GM13976 (cell line): ENCODE results near the gene ARL13B.

Source experiments
- DNase-seq: peaks from one replicate; pipeline ENCODE4 v3.0.0; 2012; ENCODE audit warnings: low spot score
- in situ Hi-C: fragments of 300-500 bp; cut with MboI; formaldehyde crosslinking; loops from one replicate; pipeline ENCODE4 v1.12.0; 2022; ENCODE audit warnings: low sequenced_read_pairs, mixed read lengths, inconsistent platforms; ENCODE audit not compliant: unreplicated experiment
- TF ChIP-seq, protein P1 (sequence below): IDR thresholded peaks from 2 replicates; pipeline ENCODE4 v1.5.1; 2012; ENCODE audit warnings: borderline replicate concordance, mild to moderate bottlenecking; ENCODE audit not compliant: insufficient read depth; ENCODE audit errors: extremely low read depth, missing control alignments, control extremely low read depth

Gene ARL13B

GRCh38 chr3:93983408-93983807, 3.5 kb downstream of the ARL13B start:
- TF ChIP-seq, protein P1, sequence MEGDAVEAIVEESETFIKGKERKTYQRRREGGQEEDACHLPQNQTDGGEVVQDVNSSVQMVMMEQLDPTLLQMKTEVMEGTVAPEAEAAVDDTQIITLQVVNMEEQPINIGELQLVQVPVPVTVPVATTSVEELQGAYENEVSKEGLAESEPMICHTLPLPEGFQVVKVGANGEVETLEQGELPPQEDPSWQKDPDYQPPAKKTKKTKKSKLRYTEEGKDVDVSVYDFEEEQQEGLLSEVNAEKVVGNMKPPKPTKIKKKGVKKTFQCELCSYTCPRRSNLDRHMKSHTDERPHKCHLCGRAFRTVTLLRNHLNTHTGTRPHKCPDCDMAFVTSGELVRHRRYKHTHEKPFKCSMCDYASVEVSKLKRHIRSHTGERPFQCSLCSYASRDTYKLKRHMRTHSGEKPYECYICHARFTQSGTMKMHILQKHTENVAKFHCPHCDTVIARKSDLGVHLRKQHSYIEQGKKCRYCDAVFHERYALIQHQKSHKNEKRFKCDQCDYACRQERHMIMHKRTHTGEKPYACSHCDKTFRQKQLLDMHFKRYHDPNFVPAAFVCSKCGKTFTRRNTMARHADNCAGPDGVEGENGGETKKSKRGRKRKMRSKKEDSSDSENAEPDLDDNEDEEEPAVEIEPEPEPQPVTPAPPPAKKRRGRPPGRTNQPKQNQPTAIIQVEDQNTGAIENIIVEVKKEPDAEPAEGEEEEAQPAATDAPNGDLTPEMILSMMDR = no peak
- in situ Hi-C loops = no loop called here
- no peak for DNase-seq

DNA sequence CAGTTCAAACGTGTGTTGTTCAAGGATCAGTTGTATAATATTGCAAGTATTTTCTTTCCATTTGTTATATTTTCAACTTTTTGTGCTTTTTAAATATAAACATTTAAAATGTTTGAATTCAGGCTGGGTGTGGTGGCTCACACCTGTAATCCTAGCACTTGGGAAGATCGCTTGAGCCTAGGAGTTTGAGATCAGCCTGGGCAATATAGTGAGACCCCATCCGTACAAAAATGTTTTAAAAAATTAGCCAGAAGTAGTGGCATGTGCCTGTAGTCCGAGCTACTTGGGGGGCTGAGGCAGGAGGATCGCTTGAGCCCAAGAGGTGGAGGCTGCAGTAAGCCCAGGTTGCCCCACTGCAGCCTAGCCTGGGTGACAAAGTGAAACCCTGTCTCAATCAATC, 4.7 kb downstream of the ARL13B start:
- in situ Hi-C loops = no loop called here
- TF ChIP-seq, protein P1 = no peak
- DNase-seq = no peak

DNA sequence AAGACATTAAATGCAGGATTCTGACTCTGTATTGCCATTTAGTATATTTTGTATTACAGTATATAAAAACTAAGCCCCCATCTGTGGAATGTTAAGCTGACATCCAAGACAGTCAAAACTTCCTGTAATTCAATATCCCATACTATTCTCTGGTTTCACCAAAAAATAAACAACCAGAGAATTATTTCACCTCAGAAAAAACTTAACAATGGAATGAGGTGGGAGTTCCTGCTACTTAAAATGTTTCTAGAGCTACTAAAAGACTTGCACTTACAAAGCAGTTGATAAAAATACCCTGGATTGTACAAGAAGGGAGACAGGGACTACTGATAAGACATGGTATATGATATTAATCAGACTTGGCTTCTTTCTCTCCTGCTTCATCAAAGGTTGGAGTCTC, 8.3 kb downstream of the ARL13B start:
- TF ChIP-seq, protein P1 = no peak
- no peak for DNase-seq
- in situ Hi-C loops = no loop called here

GRCh38 chr3:93988764-93989163, 8.8 kb downstream of the ARL13B start:
- in situ Hi-C loops = no loop called here
- TF ChIP-seq, protein P1 = no peak
- no peak for DNase-seq

- no peak for DNase-seq
- TF ChIP-seq, protein P1 = no peak
- in situ Hi-C loops = no loop called here
Measured at GRCh38 chr3:93989241-93989640, 9.3 kb downstream of the ARL13B start.

- no peak for DNase-seq
- TF ChIP-seq, protein P1 = no peak
- in situ Hi-C loops = no loop called here
Measured at GRCh38 chr3:93991631-93992030, 11.7 kb downstream of the ARL13B start.

DNA sequence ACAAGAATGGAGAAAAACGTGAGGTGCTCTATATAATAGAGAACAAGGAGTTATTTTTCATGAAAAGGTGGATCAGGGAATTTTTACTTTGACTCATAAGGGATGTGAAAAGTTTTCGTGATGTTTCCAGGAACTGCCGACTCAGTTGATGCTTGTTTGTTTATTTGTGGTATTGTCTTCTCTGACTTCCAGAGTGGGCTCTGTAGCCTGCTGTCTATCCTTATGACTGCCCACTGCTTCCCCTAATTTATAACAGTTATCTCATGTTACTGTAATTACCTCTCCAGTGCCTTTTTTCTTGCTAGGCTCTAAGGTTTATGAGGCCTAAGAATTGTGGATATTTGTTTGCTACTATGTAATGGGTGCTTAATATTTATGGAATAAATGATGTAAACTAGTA, 12.3 kb downstream of the ARL13B start:
- in situ Hi-C loops = no loop called here
- DNase-seq = no peak
- TF ChIP-seq, protein P1 = no peak
